OCI-LY1 (cell line): ENCODE results near the gene PLEKHA8.

Source experiments
- H2AFZ ChIP-seq: fragments of 200-600 bp; sonication (generic), shearing (Covaris generic); 2 replicates; pipeline ENCODE4 v1.6.0; 2014; ENCODE audit warnings: antibody characterized with exemption, mild to moderate bottlenecking, low read length
- H3F3A ChIP-seq: fragments of 200-600 bp; sonication (generic), shearing (Covaris generic); 2 replicates; pipeline ENCODE4 v1.6.0; 2014; ENCODE audit warnings: mild to moderate bottlenecking, antibody characterized with exemption, low read length, moderate library complexity; ENCODE audit not compliant: insufficient read depth
- H3K27ac ChIP-seq: fragments of 200-600 bp; sonication (generic); 2 replicates; pipeline ENCODE4 v1.5.1; 2014; ENCODE audit warnings: low read length, mixed run types, mild to moderate bottlenecking, low read depth; ENCODE audit not compliant: poor library complexity, severe bottlenecking
- H3K27me3 ChIP-seq: fragments of 200-600 bp; sonication (generic); 2 replicates; pipeline ENCODE4 v1.6.0; 2014; ENCODE audit warnings: antibody characterized with exemption, mild to moderate bottlenecking, low read length, moderate library complexity; ENCODE audit not compliant: insufficient read depth
- H3K36me3 ChIP-seq: fragments of 200-600 bp; sonication (generic); 2 replicates; pipeline ENCODE4 v1.6.1; 2014; ENCODE audit warnings: mild to moderate bottlenecking, antibody characterized with exemption, low read length, moderate library complexity, mixed read lengths; ENCODE audit not compliant: insufficient read depth
- H3K4me1 ChIP-seq: fragments of 200-600 bp; sonication (generic); 2 replicates; pipeline ENCODE4 v1.5.1; 2014; ENCODE audit warnings: mild to moderate bottlenecking, low read length, moderate library complexity; ENCODE audit not compliant: insufficient read depth, severe bottlenecking
- H3K4me2 ChIP-seq: fragments of 200-600 bp; sonication (generic), shearing (Covaris generic); 2 replicates; pipeline ENCODE4 v1.6.1; 2014; ENCODE audit warnings: low read length
- H3K4me3 ChIP-seq: fragments of 200-600 bp; sonication (generic); 2 replicates; pipeline ENCODE4 v1.5.1; 2014; ENCODE audit warnings: low read length, low read depth, mild to moderate bottlenecking, mixed read lengths; ENCODE audit not compliant: poor library complexity, severe bottlenecking
- H3K79me2 ChIP-seq: fragments of 200-600 bp; shearing (Covaris generic); 2 replicates; pipeline ENCODE4 v1.6.1; 2016; ENCODE audit warnings: mixed run types, low read length, mixed read lengths; ENCODE audit not compliant: insufficient read depth
- H3K9ac ChIP-seq: fragments of 200-600 bp; sonication (generic), shearing (Covaris generic); 2 replicates; pipeline ENCODE4 v1.6.1; 2014; ENCODE audit warnings: mild to moderate bottlenecking, low read length, mixed read lengths
- H3K9me2 ChIP-seq: fragments of 200-600 bp; sonication (generic), shearing (Covaris generic); 2 replicates; pipeline ENCODE4 v1.6.1; 2014; ENCODE audit warnings: low read depth, mild to moderate bottlenecking, low read length, mixed read lengths
- H3K9me3 ChIP-seq: fragments of 200-600 bp; shearing (Covaris generic); 2 replicates; pipeline ENCODE4 v1.6.1; 2014; ENCODE audit warnings: low read length, mixed read lengths
- H4K20me1 ChIP-seq: fragments of 200-600 bp; sonication (generic), shearing (Covaris generic); 2 replicates; pipeline ENCODE4 v1.6.0; 2016; ENCODE audit warnings: mild to moderate bottlenecking, low read length; ENCODE audit not compliant: insufficient read depth
- EZH2 ChIP-seq: fragments of 200-600 bp; sonication (generic), shearing (Covaris generic); IDR thresholded peaks from 2 replicates; pipeline ENCODE4 v1.8.0; 2017; ENCODE audit warnings: borderline replicate concordance, mixed run types, mild to moderate bottlenecking, antibody characterized with exemption, low read length, moderate library complexity, mixed read lengths
- TF ChIP-seq, protein P1 (sequence below): fragments of 200-600 bp; sonication (generic), shearing (Covaris generic); IDR thresholded peaks from 2 replicates; pipeline ENCODE4 v1.5.1; 2017; ENCODE audit warnings: mild to moderate bottlenecking, antibody characterized with exemption, low read length, moderate library complexity, mixed read lengths

PLEKHA8 gene

DNA sequence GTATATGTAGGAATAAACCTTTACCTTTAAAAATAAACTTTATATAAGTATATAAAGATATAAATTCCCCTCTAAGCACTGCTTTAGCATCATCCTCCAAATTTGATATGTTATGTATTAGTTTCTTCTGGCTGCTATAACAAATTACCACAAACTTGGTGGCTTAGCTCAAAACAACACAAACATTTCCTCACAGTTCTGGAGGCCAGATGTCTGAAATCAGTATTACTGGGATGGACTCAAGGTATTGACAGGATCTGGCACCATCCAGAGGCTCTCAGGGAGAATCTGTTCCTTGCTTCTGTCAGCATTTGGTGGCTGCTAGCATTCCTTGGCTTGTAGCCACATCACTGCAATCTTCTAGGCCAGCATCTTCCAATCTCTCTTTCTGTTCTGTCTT is 31.9 kb upstream of the PLEKHA8 start:
- Histone ChIP-seq H3K79me2 (no peaks in the 10 kb centered on the region), H3F3A (no peaks in the 10 kb centered on the region), H3K9me2 (no peaks in the 10 kb centered on the region), H2AFZ (no peak overlapping the region), H3K9ac (no peak overlapping the region), H3K36me3 (no peaks in the 10 kb centered on the region; the same call in 1 of the 2 replicates), H3K4me3 (no peak overlapping the region), H3K27ac (no peak overlapping the region), H4K20me1 (no peaks in the 10 kb centered on the region), H3K4me2 (no peak overlapping the region), H3K9me3 (peaks cover 12% of the 10 kb centered on the region), H3K4me1 (peaks cover 4% of the 10 kb centered on the region), H3K27me3 (no peaks in the 10 kb centered on the region; the same call in 1 of the 2 replicates)
- TF ChIP-seq, protein P1, sequence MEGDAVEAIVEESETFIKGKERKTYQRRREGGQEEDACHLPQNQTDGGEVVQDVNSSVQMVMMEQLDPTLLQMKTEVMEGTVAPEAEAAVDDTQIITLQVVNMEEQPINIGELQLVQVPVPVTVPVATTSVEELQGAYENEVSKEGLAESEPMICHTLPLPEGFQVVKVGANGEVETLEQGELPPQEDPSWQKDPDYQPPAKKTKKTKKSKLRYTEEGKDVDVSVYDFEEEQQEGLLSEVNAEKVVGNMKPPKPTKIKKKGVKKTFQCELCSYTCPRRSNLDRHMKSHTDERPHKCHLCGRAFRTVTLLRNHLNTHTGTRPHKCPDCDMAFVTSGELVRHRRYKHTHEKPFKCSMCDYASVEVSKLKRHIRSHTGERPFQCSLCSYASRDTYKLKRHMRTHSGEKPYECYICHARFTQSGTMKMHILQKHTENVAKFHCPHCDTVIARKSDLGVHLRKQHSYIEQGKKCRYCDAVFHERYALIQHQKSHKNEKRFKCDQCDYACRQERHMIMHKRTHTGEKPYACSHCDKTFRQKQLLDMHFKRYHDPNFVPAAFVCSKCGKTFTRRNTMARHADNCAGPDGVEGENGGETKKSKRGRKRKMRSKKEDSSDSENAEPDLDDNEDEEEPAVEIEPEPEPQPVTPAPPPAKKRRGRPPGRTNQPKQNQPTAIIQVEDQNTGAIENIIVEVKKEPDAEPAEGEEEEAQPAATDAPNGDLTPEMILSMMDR = no peak
- no peak for TF ChIP-seq EZH2

DNA sequence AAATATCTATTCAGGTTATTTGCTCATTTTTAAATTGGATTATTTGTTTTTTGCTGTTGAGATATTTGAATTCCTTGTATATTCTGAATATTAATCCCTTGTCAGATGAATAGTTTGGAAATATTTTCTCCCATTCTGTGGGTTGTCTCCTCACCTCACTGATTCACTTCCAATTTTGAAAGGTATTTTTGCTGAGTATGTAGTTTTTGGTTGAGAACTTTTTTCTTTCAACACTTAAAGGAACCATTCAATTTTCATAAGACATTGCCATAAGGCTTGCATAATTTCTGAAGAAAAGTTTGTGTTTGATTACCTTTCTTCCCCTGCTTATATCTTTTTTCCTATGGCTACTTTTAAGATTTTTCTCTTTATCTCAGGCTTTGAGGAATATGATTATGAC is 29.7 kb upstream of the PLEKHA8 start:
- Histone ChIP-seq H3K79me2 (no peaks in the 10 kb centered on the region), H3K4me3 (no peak overlapping the region), H3K4me2 (no peak overlapping the region), H3K27me3 (no peaks in the 10 kb centered on the region; the same call in 1 of the 2 replicates), H3F3A (no peaks in the 10 kb centered on the region), H3K4me1 (peaks cover 4% of the 10 kb centered on the region), H3K27ac (no peak overlapping the region), H3K9me2 (no peaks in the 10 kb centered on the region), H3K9me3 (peaks cover 7% of the 10 kb centered on the region; the same call in 1 of the 2 replicates), H3K9ac (no peak overlapping the region), H2AFZ (no peak overlapping the region), H3K36me3 (no peaks in the 10 kb centered on the region; the same call in 1 of the 2 replicates), H4K20me1 (no peaks in the 10 kb centered on the region)
- TF ChIP-seq, protein P1 = no peak
- no peak for TF ChIP-seq EZH2

DNA sequence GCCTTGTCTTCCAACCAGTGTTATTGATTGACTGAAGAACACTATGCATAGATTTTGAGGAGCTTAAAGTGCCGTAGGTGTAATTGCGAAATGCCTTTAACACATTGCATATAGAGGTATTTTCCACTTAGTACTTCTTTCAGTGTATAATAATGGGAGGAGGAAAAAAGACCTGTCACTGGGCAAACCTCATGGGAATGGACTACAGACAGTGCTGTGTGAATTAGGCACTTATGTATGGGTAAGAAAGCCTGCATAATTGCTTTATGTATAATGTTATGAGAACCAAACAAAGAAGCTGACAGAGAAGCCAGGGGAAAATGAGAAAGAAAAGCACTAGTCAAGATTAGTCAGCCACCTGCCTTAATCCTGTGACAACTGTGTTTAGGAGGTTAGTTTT is 26.2 kb upstream of the PLEKHA8 start:
- H3K27ac ChIP-seq = no peak overlapping the region
- H3K27me3 ChIP-seq = no peaks in the 10 kb centered on the region
- no peaks in the 10 kb centered on the region for H3F3A ChIP-seq
- TF ChIP-seq, protein P1 = no peak
- no peaks in the 10 kb centered on the region; the same call in 1 of the 2 replicates for H3K36me3 ChIP-seq
- H3K4me3 ChIP-seq = no peak overlapping the region
- no peaks in the 10 kb centered on the region for H3K9me2 ChIP-seq
- peaks cover 4% of the 10 kb centered on the region for H3K4me1 ChIP-seq
- no peak overlapping the region for H3K9ac ChIP-seq
- no peak overlapping the region for H2AFZ ChIP-seq
- H3K9me3 ChIP-seq = no peaks in the 10 kb centered on the region
- no peak overlapping the region for H3K4me2 ChIP-seq
- H3K79me2 ChIP-seq = no peaks in the 10 kb centered on the region
- H4K20me1 ChIP-seq = no peaks in the 10 kb centered on the region
